Smooth muscle cell (in vitro differentiated cells): ENCODE results near the gene SRGN. TPM values are rescaled to one million over a fixed set of nuclear protein-coding genes. Genes with fewer than 3 reads are reported as not detected.

Experiments used
- DNase-seq: peaks from one replicate; lab custom pipeline; 2025; ENCODE audit not compliant: unreplicated experiment; lab: John Stamatoyannopoulos, UW
- H2AFZ ChIP-seq: fragments of 200-600 bp; sonication (generic); 2 replicates; pipeline ENCODE4 v1.6.0; 2016; ENCODE audit warnings: antibody characterized with exemption, low read depth, mild to moderate bottlenecking
- H3F3A ChIP-seq: fragments of 200-600 bp; sonication (generic); 2 replicates; pipeline ENCODE4 v1.6.0; 2017; ENCODE audit warnings: antibody characterized with exemption, low read depth
- H3K27ac ChIP-seq: fragments of 200-600 bp; sonication (generic); 2 replicates; pipeline ENCODE4 v1.5.1; 2016; ENCODE audit warnings: low read depth, mild to moderate bottlenecking
- H3K27me3 ChIP-seq: fragments of 200-600 bp; sonication (generic); 2 replicates; pipeline ENCODE4 v1.6.1; 2016; ENCODE audit warnings: low read depth, mild to moderate bottlenecking
- H3K36me3 ChIP-seq: fragments of 200-600 bp; sonication (generic); 2 replicates; pipeline ENCODE4 v1.5.1; 2016; ENCODE audit warnings: low read depth
- H3K4me1 ChIP-seq: fragments of 200-600 bp; sonication (generic); 2 replicates; pipeline ENCODE4 v1.5.1; 2016; ENCODE audit warnings: low read depth
- H3K4me2 ChIP-seq: fragments of 200-600 bp; sonication (generic); 2 replicates; pipeline ENCODE4 v1.6.0; 2016; ENCODE audit warnings: mild to moderate bottlenecking
- H3K4me3 ChIP-seq: fragments of 200-600 bp; sonication (generic); 2 replicates; pipeline ENCODE4 v1.5.1; 2016; ENCODE audit warnings: mild to moderate bottlenecking
- H3K79me2 ChIP-seq: fragments of 200-600 bp; sonication (generic); 2 replicates; pipeline ENCODE4 v1.6.0; 2016; ENCODE audit warnings: low read depth, mild to moderate bottlenecking
- H3K9ac ChIP-seq: fragments of 200-600 bp; sonication (generic); 2 replicates; pipeline ENCODE4 v1.6.0; 2016; ENCODE audit warnings: low read depth
- H3K9me3 ChIP-seq: fragments of 200-600 bp; sonication (generic); replicated peaks from 2 replicates; pipeline ENCODE4 v1.5.1; 2016; ENCODE audit warnings: low read depth
- H4K20me1 ChIP-seq: fragments of 200-600 bp; sonication (generic); 2 replicates; pipeline ENCODE4 v1.6.0; 2016; ENCODE audit warnings: low read depth
- WGBS: methylation state at CpG from one replicate; pipeline ENCODE4 v1.1.7; 2016; ENCODE audit warnings: low lambda C conversion rate; 5-methylcytosine and 5-hydroxymethylcytosine counted together
- polyA plus RNA-seq: library from polyadenylated mRNA; unstranded; fragments of >200 nt; fragmentation: Nextera tagmentation; extraction: Ambion mirVana; gene quantifications from 2 replicates; pipeline ENCODE4 v1.2.1, GENCODE V29; 2016
- total RNA-seq: library from RNA; depleted of rRNA; stranded (reverse); fragments of >200 nt; gene quantifications from 2 replicates; pipeline ENCODE4 v1.2.3, GENCODE V29; 2014
- TF ChIP-seq, protein P1 (sequence below): fragments of 200-600 bp; sonication (generic); IDR thresholded peaks from 2 replicates; pipeline ENCODE4 v1.5.1; 2017; ENCODE audit warnings: borderline replicate concordance, mild to moderate bottlenecking, antibody characterized with exemption; ENCODE audit not compliant: insufficient read depth, poor library complexity, severe bottlenecking

Gene SRGN
- total and polyA plus RNA-seq, 2 experiments from 2014 or later, result not detected

DNA sequence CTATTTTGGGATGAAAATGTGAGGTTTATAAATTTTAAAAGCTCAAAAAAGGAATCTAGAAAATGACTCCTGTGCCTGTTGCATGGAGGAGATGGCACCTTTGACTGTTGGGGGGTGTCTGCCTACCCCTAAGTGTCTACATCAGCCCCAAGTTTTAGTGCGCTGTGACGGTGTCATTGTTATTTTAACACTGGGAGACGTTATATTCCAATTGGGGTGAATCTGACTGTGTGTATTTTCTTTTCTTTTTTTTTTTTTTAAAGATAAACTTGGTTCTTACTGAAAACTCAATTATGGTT is 517 bp downstream of the SRGN start:
- Histone ChIP-seq H3F3A (no peaks in the 10 kb centered on the region), H3K79me2 (no peaks in the 10 kb centered on the region), H3K27ac (no peak overlapping the region), H3K4me3 (no peak overlapping the region), H3K9me3 (no peaks in the 10 kb centered on the region), H2AFZ (no peak overlapping the region), H3K4me1 (no peaks in the 10 kb centered on the region), H3K4me2 (no peak overlapping the region), H4K20me1 (no peaks in the 10 kb centered on the region), H3K36me3 (no peaks in the 10 kb centered on the region), H3K27me3 (no peaks in the 10 kb centered on the region), H3K9ac (no peak overlapping the region)
- TF ChIP-seq, protein P1, sequence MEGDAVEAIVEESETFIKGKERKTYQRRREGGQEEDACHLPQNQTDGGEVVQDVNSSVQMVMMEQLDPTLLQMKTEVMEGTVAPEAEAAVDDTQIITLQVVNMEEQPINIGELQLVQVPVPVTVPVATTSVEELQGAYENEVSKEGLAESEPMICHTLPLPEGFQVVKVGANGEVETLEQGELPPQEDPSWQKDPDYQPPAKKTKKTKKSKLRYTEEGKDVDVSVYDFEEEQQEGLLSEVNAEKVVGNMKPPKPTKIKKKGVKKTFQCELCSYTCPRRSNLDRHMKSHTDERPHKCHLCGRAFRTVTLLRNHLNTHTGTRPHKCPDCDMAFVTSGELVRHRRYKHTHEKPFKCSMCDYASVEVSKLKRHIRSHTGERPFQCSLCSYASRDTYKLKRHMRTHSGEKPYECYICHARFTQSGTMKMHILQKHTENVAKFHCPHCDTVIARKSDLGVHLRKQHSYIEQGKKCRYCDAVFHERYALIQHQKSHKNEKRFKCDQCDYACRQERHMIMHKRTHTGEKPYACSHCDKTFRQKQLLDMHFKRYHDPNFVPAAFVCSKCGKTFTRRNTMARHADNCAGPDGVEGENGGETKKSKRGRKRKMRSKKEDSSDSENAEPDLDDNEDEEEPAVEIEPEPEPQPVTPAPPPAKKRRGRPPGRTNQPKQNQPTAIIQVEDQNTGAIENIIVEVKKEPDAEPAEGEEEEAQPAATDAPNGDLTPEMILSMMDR, result no peak
- DNase-seq, result no peak
- 94% methylated on average over 3 of the region's 3 CpGs for WGBS

DNA sequence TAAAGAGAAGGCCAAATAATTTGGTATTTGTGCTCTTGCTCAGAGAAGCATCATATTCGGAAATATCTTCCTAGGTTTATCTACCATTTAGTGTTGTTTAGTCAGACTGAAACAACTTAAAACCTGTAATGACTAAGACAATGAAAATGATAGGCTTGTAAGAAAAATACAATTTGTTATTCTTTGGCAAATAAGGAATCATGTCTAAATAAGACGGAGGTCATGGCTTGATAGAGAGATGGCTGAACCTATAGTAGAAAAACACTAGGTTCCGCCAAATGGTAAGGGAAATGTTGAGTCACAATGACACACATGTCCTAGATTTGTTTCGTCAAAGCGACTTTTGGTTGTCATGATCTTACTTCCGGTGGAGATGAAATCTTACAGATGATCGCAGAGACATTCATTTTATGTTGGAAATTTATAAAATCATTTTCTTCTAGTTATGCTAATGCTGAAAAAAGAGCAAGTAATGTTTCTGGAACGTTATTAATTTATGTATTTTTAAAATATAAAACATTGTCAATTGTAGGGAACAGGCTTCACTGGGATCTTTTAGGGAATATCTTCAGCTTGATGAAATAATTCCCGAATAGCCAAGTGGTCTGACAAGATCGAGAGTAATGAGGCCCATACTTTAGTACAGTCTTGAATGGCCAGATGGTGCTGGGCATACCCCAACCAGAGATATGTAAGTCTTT is 1.0 kb downstream of the SRGN start:
- TF ChIP-seq, protein P1, result no peak
- Histone ChIP-seq H3K4me1 (no peaks in the 10 kb centered on the region), H3K27me3 (no peaks in the 10 kb centered on the region), H3K27ac (no peak overlapping the region), H3K9ac (no peak overlapping the region), H4K20me1 (no peaks in the 10 kb centered on the region), H3K79me2 (no peaks in the 10 kb centered on the region), H3K4me2 (no peak overlapping the region), H3K4me3 (no peak overlapping the region), H3K9me3 (no peaks in the 10 kb centered on the region), H3F3A (no peaks in the 10 kb centered on the region), H2AFZ (no peak overlapping the region), H3K36me3 (no peaks in the 10 kb centered on the region)
- no peak for DNase-seq
- WGBS, result 87% methylated on average over 10 of the region's 10 CpGs

DNA sequence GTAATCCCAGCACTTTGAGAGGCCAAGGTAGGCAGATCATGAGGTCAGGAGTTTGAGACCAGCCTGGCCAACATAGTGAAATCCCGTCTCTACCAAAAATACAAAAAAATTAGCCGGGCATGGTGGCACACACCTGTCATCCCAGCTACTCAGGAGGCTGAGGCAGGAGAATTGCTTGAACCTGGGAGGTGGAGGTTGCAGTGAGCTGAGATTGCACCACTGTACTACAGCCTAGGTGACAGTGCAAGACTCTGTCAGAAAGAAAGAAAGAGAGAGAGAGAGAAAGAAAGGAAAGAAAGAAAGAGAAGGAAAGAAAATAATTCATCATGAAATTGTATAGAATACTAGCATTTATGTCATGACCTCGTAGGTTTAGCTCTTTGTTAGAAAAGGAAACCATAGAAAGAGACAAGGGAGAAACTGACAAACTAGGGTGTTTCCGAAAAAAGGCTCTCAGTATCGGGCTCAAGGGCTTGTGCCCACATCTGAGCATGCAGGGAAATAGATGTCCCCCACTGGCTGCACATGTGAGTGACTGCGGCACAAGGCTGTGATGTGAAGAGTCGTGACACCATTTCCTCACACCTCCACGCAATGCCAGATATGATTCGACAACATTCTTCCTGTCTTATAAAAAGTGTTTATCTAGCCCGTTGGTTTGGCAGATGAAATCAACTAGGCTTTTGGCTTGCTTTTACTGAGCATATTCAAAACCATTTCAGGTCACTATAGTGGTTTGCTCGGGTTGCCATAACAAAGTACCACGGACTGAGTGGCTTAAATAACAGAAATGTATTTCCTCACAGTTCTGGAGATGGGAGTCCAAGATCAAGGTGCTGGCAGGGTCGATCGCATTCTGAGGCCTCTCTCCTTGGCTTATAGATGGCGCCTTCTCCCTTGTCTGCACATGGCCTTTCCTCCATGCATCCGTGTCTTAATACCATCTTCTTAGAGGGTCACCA is 2.0 kb downstream of the SRGN start:
- no peak overlapping the region for H3K27ac ChIP-seq
- no peak overlapping the region for H3K4me3 ChIP-seq
- H3K79me2 ChIP-seq, result no peaks in the 10 kb centered on the region
- no peaks in the 10 kb centered on the region for H3K9me3 ChIP-seq
- no peaks in the 10 kb centered on the region for H3K27me3 ChIP-seq
- no peak for DNase-seq
- no peak overlapping the region for H3K9ac ChIP-seq
- no peak overlapping the region for H3K4me2 ChIP-seq
- H3K36me3 ChIP-seq, result no peaks in the 10 kb centered on the region
- 83% methylated on average over 16 of the region's 16 CpGs for WGBS
- no peak overlapping the region for H2AFZ ChIP-seq
- no peaks in the 10 kb centered on the region for H3F3A ChIP-seq
- no peaks in the 10 kb centered on the region for H4K20me1 ChIP-seq
- H3K4me1 ChIP-seq, result no peaks in the 10 kb centered on the region
- TF ChIP-seq, protein P1, result no peak
